ENCODE measurements around the gene KCNE3.
"Not testable (repeated sequence)": the region's sequence is repeated elsewhere in the genome, so short reads cannot be mapped to it uniquely, and the experiment has no call there.

KCNE3 gene

DNA sequence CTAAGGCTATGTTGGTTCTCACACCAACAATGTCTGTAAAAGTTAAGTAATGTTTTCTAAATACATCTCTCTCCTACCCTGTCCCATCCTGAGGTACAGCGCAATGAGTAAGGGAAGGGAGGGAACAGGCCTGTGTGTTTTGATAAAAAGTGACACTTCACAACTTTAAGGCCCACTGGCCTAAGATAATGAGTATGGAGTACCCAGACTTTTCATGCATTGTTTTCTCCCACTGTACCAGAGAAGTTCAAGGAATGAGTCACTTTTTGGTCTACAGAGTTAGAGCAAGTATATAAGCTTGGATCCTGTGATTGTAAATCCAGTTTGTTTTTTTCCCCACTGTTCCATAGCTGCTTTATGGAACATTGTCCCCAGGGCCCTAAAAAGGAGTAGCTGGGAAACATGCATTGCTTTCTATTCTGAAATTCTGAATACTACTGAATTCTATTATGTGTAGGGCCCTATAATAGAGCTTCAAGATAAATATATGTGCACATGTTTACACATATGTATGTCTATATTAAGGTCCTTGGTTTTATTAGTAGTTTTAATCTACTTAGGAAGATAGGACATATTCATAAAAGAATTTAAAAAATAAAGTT is 29.8 kb downstream of the KCNE3 start:
- no peak for DNase-seq

DNA sequence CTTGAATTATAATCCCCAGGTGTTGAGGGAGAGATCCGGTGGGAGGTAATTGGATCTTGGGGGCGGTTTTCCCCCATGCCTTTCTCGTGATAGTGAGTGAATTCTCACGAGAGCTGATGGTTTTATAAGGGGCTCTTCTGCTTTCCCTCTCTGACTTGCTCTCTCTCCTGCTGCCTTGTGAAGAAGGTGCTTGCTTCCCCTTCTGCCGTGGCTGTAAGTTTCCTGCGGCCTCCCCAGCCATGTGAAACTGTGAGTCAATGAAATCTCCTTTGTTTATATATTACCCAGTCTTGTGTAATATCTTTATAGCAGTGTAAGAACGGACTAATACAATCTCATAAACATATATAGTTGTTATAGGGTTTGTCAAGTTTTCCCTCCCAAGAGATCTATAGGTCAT is 32.8 kb downstream of the KCNE3 start:
- no peak for DNase-seq

DNA sequence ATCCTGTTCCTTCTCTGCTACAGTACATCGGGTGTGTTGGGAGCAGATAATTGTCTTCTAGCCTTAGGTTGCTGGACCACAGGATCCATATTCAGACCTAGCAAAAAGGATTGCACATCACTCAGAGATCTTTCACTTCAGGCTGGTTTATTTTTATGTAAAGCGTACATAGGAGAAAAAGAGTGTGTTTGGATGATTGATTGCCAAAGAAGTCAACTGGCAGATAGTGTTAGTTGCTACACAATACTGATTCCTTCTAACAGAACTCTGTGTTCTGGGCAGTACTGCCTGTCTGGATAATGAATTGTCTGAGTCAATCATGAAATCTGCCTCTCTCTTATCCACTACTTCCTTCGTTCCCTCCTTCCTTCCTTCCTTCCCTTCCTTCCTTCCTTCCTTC is 38.1 kb downstream of the KCNE3 start:
- DNase-seq, result no peak

DNA sequence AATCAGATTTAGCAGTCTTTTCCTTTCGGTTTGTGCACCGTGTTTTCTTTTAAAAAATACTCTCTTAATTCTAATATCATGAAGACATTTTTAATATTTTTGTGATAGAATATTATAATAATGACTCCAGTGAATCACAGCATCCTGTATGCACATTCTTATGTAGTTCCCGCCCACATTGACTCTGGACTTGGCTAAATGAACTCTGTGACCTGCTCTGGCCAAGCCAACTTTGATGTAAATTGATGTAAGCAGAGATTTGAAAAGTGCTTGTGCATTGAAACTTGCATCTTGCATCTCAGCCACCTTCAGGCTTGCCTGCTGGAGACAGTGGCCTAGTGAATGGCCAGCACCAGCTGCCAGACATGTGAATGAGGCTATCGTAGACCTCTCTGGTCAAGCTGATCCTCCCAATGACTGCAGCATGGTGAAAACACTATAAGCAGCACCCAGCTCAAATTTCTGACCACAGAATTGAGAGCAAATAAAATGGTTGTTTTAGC is 39.9 kb downstream of the KCNE3 start:
- DNase-seq, result no peak

DNA sequence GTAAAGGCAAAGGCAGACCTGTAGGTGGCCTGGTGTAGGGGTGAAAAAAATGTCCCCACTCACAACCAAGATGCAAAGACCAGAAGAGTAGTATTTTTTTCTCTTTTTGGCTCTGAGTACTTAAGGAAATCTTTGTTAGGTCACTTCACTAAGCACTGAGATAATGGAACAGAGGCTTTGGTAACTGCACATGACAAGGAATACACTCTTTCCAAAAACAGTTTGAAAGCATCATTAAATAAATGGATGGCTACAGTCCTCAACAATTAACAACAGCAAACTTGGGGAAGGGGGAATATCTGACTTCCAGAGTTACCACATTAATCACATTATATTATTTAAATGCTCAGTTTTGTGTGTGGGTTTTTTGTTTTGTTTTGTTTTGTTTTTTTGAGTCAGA is 42.2 kb downstream of the KCNE3 start:
- DNase-seq, result no peak

DNA sequence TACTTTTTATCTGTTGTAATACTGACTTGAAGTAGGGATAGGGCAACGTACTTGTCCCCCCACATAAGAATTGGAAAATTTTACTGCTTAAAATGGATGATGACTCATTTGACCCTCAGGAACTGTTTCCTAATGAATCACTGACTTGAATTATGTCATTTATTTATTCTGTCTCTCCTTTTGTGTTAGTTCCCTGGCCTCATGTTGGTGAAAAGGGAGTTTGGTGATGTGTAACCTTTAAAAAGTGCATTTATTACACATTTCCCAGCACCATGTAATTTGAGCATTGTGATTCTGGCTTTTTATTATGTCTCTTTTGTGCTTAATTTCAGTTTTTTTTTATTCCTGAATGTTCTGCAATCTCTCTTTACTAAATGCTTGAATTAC is 48.8 kb downstream of the KCNE3 start:
- no peak for DNase-seq

DNA sequence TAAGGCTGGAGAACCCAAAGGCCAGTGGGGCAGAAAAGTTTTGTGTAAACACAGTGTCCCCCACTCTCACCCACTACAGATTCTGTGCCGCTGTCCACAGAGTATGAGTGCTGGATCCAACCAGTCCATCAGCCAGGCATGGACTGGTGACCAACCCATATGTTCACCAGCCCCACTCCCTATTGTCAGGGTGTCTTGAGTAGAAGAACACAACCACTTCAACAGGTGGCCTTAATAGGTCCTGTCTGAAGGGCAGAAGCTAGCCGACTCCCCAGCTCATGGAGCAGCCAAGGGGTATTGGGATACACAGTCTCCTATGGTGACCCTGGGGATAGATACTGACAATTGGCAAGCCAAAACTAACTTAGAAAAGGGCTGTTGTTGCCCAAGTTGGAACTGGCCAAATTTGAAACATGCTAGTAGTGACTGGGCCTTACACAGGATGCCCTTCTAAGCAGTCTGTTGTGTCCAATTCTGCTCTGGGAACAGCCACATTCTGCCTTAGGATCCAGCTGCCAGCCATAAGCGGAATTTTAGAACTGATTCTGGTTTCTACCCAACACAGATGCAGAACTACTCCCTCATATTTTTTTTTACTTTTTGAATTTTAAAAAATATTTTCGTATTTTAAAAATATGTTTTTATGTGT is 49.4 kb downstream of the KCNE3 start:
- DNase-seq, result no peak

DNA sequence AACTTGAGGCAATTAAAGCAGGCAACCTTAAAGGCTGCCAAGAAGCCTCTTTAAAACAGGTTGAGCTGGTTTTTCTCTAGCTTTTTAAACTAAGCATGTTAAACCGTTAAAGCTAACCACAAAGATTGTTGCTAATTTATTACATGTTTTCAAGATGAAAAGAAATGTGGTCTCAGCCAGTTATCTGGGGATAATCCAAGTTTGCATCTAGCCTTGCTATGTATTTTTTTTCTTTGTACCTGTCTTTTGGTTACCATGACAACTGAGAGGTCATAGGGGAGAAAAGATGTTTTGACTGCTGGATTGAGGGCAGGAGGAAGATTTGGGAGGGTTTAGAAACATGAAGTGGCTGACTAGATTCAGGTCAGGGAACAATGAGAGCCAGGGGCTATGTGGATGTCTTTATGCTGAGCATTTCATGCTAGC is 50.0 kb downstream of the KCNE3 start:
- DNase-seq, result no peak

DNA sequence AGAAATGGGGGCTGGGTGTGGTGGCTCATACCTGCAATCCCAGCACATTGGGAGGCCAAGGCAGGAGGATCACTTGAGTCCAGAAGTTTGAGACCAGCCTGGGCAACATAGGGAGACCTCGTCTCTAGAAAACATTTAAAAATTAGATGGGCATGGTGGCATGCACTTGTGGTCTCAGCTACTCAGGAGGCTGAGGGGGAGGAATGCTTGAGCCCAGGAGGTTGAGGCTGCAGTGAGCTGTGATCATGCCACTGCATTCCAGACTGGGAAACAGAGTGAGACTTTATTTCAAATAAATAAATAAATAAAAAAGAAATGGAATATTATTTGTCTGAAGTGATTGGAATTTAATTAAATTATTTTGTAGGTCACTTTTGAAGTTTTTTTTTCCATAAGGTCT is 50.4 kb downstream of the KCNE3 start:
- not testable (repeated sequence) for DNase-seq

DNA sequence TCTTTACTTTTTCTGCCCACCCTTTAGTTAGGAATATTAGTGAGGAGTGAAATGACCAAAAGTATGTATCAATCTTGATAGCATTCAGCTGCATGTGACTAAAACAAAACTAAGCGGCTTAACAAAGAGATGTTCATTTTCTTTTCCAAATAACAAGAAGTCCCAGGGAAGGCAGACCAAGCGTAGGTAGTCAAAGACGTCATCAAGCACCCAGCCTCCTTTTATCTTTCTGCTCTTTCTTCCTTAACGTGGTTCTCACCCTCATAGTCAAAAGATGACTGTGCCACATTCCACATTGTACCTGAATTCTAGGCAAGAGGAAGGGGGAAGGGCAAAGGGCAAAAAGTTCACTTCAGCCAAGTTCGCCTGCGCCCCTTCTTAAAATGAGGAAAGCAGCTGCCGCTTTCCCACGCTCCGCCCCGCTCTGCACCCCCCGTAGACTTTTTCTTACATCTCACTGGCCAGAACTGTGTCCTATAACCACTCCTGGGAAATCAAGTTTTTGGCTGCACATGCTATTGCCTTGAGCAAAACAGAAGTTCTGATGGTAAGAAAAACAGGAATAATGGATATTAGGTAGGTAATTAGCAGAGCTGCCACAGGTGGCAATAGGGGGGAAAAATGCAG is 54.5 kb downstream of the KCNE3 start:
- no peak for DNase-seq

DNA sequence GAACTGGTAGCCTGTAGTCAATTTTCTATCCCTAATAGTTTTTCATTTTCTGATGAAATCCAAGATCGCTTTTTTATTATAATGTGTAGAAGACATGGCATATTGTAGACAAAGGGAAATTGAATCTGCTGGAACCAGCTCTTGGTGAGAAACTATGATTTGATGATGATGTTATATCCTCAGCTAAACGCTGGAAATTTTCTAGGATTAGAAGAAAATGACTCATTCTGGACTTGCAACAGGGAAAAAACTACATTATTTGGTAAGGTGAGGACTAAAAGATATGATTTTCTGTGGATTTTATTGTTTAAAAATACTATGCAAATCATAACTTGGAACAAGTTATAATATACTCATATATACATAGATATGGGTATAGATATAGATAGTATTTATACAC is 55.0 kb downstream of the KCNE3 start:
- DNase-seq, result no peak

DNA sequence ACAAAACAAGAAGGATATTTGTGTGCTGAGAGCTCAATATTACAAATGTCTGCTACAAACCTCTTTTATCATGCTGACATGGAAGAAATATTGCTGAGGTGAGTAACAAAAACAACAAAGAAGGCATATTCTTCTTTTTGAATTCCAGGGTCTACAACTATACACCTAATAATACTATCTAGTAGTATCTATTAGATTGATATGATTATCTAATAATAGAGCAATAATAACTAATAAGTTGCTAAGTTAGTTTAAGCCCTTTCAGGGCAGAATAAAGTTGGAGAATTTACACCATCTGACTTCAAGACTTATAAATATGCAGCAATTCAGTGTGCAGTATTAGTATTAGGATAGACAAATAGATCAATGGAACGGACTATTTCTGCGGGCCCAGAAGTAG is 57.7 kb downstream of the KCNE3 start:
- DNase-seq, result no peak

All from NCI-H2171 (cell line).